Liver (tissue), 9 donors: Measurements from ENCODE around the gene HEPN1. TPM values are rescaled to one million over a fixed set of nuclear protein-coding genes. Genes with fewer than 3 reads are reported as not detected.

Source experiments
- DNase-seq: peaks from one replicate; pipeline ENCODE4 v3.0.0-alpha.2; 2017; ENCODE audit warnings: low spot score
- H3K27ac ChIP-seq, 2 donors: one replicate each; pipeline ENCODE4 v1.7.0; 2013; ENCODE audit warnings: inconsistent platforms in 2 of 2, low read length in 2 of 2, control low read depth in 1 of 2, low read depth in 1 of 2, mild to moderate bottlenecking in 1 of 2
- H3K27me3 ChIP-seq, 4 donors: one replicate each; pipeline versions ENCODE4 v1.6.1 to v1.7.0; 2013; ENCODE audit warnings: low read length in 3 of 4, inconsistent platforms in 1 of 4, mild to moderate bottlenecking in 1 of 4, moderate library complexity in 1 of 4; ENCODE audit not compliant: control insufficient read depth in 4 of 4, insufficient read depth in 4 of 4
- H3K36me3 ChIP-seq, 4 donors: one replicate each; pipeline versions ENCODE4 v1.6.1 to v1.7.0; 2013; ENCODE audit warnings: low read length in 3 of 4, mild to moderate bottlenecking in 3 of 4, low read depth in 1 of 4, moderate library complexity in 1 of 4; ENCODE audit not compliant: control insufficient read depth in 4 of 4, insufficient read depth in 3 of 4
- H3K4me1 ChIP-seq, 4 donors: one replicate each; pipeline versions ENCODE4 v1.6.1 to v1.7.0; 2013; ENCODE audit warnings: low read length in 3 of 4, mild to moderate bottlenecking in 3 of 4, moderate library complexity in 1 of 4; ENCODE audit not compliant: control insufficient read depth in 4 of 4, insufficient read depth in 4 of 4
- H3K4me3 ChIP-seq, 3 donors: one replicate each; pipeline versions ENCODE4 v1.6.1 to v1.7.0; 2013; ENCODE audit warnings: low read length in 3 of 3, control low read depth in 1 of 3, low read depth in 1 of 3, mild to moderate bottlenecking in 1 of 3
- H3K9ac ChIP-seq, 2 donors: one replicate each; pipeline ENCODE4 v1.7.0; 2013; ENCODE audit warnings: low read length in 2 of 2, mild to moderate bottlenecking in 2 of 2, moderate library complexity in 2 of 2, control low read depth in 1 of 2, low read depth in 1 of 2
- H3K9me3 ChIP-seq, 4 donors: one replicate each; pipeline versions ENCODE4 v1.6.1 to v1.7.0; 2013; ENCODE audit warnings: low read length in 3 of 4; ENCODE audit not compliant: control insufficient read depth in 4 of 4
- EGR1 ChIP-seq, 2 donors: IDR thresholded peaks; 2 replicates each; pipeline ENCODE4 v1.6.1; 2016 to 2018; ENCODE audit warnings: antibody characterized with exemption in 2 of 2, low read depth in 2 of 2
- FOXA2 ChIP-seq: IDR thresholded peaks from 2 replicates; pipeline ENCODE4 v1.6.1; 2016; ENCODE audit warnings: antibody characterized with exemption
- GABPA ChIP-seq, 2 donors: IDR thresholded peaks in 1 of 2; conservative IDR thresholded peaks in 1 of 2; 2 replicates each; pipeline ENCODE4 v1.6.1; 2016; ENCODE audit warnings: antibody characterized with exemption in 2 of 2, mild to moderate bottlenecking in 1 of 2, moderate library complexity in 1 of 2
- HNF4A ChIP-seq, 2 donors: conservative IDR thresholded peaks; 2 replicates each; pipeline ENCODE4 v1.6.1; 2016; ENCODE audit warnings: antibody characterized with exemption in 2 of 2, mild to moderate bottlenecking in 2 of 2
- HNF4G ChIP-seq: IDR thresholded peaks from 2 replicates; pipeline ENCODE4 v1.6.1; 2016; ENCODE audit warnings: antibody characterized with exemption
- JUND ChIP-seq, 2 donors: IDR thresholded peaks; 2 replicates each; pipeline ENCODE4 v1.6.1; 2016; ENCODE audit warnings: antibody characterized with exemption in 2 of 2
- NR2F2 ChIP-seq: IDR thresholded peaks from 2 replicates; pipeline ENCODE4 v1.6.1; 2016; ENCODE audit warnings: antibody characterized with exemption
- RAD21 ChIP-seq, 2 donors: IDR thresholded peaks; 2 replicates each; pipeline ENCODE4 v1.6.1; 2016; ENCODE audit warnings: antibody characterized with exemption in 2 of 2, mild to moderate bottlenecking in 2 of 2
- RXRA ChIP-seq, 2 donors: IDR thresholded peaks; 2 replicates each; pipeline ENCODE4 v1.6.1; 2017 to 2018; ENCODE audit warnings: antibody characterized with exemption in 2 of 2, mild to moderate bottlenecking in 1 of 2
- SP1 ChIP-seq: IDR thresholded peaks from 2 replicates; pipeline ENCODE4 v1.6.1; 2018; ENCODE audit warnings: antibody characterized with exemption, mild to moderate bottlenecking
- TAF1 ChIP-seq: conservative IDR thresholded peaks from 2 replicates; pipeline ENCODE4 v1.6.1; 2016; ENCODE audit warnings: antibody characterized with exemption, mild to moderate bottlenecking
- YY1 ChIP-seq: IDR thresholded peaks from 2 replicates; pipeline ENCODE4 v1.6.1; 2016; ENCODE audit warnings: antibody characterized with exemption, mild to moderate bottlenecking
- WGBS: extraction: QIAGEN DNeasy Blood & Tissue Kit; methylation state at CpG from one replicate; pipeline ENCODE4 v1.1.7; 2013; 5-methylcytosine and 5-hydroxymethylcytosine counted together
- polyA plus RNA-seq, 2 donors: library from polyadenylated mRNA; stranded (reverse) in 1 of 2; unstranded in 1 of 2; fragments of 200-250 nt in 1 of 2; fragments of >200 nt in 1 of 2; fragmentation: Nextera tagmentation in 1 of 2; extraction: Ambion mirVana in 1 of 2; gene quantifications; one replicate each; pipeline versions ENCODE4 v1.2.1 to v1.2.3, GENCODE V29; 2013 to 2015
- total RNA-seq, 2 donors: library from RNA; depleted of rRNA; stranded (reverse); fragments of >200 nt; gene quantifications; one replicate each; pipeline ENCODE4 v1.2.3, GENCODE V29; 2014
- TF ChIP-seq, protein P1 (sequence below): fragments of 150-350 bp; IDR thresholded peaks from 2 replicates; pipeline ENCODE4 v1.5.1; 2017; ENCODE audit warnings: improper control_type of control experiment, low read depth, low read length; ENCODE audit not compliant: missing input control
- TF ChIP-seq, protein P2 (sequence below): IDR thresholded peaks from 2 replicates; pipeline ENCODE4 v1.6.1; 2016; ENCODE audit warnings: antibody characterized with exemption
- TF ChIP-seq, protein P3 (sequence below): IDR thresholded peaks from 2 replicates; pipeline ENCODE4 v1.6.1; 2016; ENCODE audit warnings: antibody characterized with exemption
- TF ChIP-seq, protein P4 (sequence below): IDR thresholded peaks from 2 replicates; pipeline ENCODE4 v1.6.1; 2016; ENCODE audit warnings: antibody characterized with exemption
- TF ChIP-seq, protein P5 (sequence below): IDR thresholded peaks from 2 replicates; pipeline ENCODE4 v1.6.1; 2016; ENCODE audit warnings: antibody characterized with exemption, mild to moderate bottlenecking
- donor health status: healthy.
- donor health status: healthy.
- donor health status: healthy.
- donor health status: healthy.
- donor health status: healthy.

The HEPN1 gene
- total and polyA plus RNA-seq, 4 donors = 0.22 to 2.6 TPM; not detected in 2

DNA sequence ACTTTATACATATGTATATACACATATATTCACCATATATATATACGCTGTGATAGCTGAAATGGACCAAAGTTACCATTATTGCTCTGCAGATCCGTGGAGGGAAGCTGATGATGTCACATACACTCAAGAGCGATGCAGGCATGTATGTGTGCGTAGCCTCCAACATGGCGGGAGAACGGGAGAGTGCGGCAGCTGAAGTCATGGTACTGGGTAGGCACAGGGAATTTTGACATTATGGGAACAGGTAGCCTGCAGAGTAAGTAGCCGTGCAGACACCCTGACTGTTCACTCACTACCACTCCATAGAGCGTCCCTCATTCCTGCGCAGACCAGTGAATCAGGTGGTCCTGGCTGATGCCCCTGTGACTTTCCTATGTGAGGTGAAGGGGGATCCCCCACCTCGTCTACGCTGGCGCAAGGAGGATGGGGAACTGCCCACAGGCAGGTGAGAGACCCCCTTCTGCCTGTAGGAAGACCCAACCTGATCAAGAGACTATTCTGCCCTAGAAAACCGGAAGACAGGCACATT, 49.1 kb upstream of the HEPN1 start:
- Histone ChIP-seq H3K9ac (no peak overlapping the region), H3K9me3 (peaks cover 0 to 2% (median 0%) of the 10 kb centered on the region in 4 donors), H3K27me3 (peaks cover 5 to 32% (median 18%) of the 10 kb centered on the region in 4 donors), H3K27ac (no peak overlapping the region), H3K4me3 (no peak overlapping the region), H3K36me3 (no peaks in the 10 kb centered on the region), H3K4me1 (peaks cover 2 to 18% (median 12%) of the 10 kb centered on the region in 4 donors)
- 59% methylated on average over 14 of the region's 14 CpGs for WGBS
- TF ChIP-seq YY1 = no peak
- TF ChIP-seq RXRA (IDR thresholded peaks at IDR 0.05) = no peak
- TF ChIP-seq, protein P1, sequence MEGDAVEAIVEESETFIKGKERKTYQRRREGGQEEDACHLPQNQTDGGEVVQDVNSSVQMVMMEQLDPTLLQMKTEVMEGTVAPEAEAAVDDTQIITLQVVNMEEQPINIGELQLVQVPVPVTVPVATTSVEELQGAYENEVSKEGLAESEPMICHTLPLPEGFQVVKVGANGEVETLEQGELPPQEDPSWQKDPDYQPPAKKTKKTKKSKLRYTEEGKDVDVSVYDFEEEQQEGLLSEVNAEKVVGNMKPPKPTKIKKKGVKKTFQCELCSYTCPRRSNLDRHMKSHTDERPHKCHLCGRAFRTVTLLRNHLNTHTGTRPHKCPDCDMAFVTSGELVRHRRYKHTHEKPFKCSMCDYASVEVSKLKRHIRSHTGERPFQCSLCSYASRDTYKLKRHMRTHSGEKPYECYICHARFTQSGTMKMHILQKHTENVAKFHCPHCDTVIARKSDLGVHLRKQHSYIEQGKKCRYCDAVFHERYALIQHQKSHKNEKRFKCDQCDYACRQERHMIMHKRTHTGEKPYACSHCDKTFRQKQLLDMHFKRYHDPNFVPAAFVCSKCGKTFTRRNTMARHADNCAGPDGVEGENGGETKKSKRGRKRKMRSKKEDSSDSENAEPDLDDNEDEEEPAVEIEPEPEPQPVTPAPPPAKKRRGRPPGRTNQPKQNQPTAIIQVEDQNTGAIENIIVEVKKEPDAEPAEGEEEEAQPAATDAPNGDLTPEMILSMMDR = no peak
- no peak for TF ChIP-seq NR2F2
- no peak for TF ChIP-seq SP1
- TF ChIP-seq FOXA2 = no peak
- TF ChIP-seq JUND (IDR thresholded peaks at IDR 0.05) = no peak
- TF ChIP-seq, protein P2, sequence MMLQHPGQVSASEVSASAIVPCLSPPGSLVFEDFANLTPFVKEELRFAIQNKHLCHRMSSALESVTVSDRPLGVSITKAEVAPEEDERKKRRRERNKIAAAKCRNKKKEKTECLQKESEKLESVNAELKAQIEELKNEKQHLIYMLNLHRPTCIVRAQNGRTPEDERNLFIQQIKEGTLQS = no peak
- TF ChIP-seq RAD21 (IDR thresholded peaks at IDR 0.05) = no peak
- TF ChIP-seq EGR1 (IDR thresholded peaks at IDR 0.05; ENCODE audit: low read depth in 2 of 2) = no peak
- TF ChIP-seq, protein P3, sequence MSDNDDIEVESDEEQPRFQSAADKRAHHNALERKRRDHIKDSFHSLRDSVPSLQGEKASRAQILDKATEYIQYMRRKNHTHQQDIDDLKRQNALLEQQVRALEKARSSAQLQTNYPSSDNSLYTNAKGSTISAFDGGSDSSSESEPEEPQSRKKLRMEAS = no peak
- no peak for TF ChIP-seq GABPA (IDR thresholded peaks at IDR 0.05 in 1 of 2, conservative IDR thresholded peaks at IDR 0.05 in 1 of 2)
- no peak for DNase-seq

DNA sequence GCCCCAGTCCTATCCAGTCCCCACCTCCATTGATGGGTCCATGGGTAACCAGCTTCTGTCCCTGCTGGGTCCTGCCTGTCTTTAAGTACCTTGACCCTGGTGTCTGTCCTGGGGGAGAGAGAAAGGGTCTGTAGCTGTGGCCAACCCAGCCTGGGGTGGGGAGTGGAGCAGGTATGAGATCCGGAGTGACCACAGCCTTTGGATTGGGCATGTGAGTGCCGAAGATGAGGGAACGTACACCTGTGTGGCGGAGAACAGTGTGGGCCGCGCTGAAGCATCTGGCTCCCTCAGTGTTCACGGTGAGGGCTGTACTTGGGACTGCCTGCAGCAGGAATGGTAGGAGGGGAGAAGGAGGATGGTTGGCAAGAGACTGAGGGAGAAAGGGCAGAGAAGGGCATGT, 48.6 kb upstream of the HEPN1 start:
- WGBS = 55% methylated on average over 7 of the region's 7 CpGs
- no peak for TF ChIP-seq RXRA (IDR thresholded peaks at IDR 0.05)
- TF ChIP-seq, protein P2 = no peak
- TF ChIP-seq RAD21 (IDR thresholded peaks at IDR 0.05) = no peak
- no peak for TF ChIP-seq GABPA (IDR thresholded peaks at IDR 0.05 in 1 of 2, conservative IDR thresholded peaks at IDR 0.05 in 1 of 2)
- no peak for TF ChIP-seq NR2F2
- TF ChIP-seq, protein P4, sequence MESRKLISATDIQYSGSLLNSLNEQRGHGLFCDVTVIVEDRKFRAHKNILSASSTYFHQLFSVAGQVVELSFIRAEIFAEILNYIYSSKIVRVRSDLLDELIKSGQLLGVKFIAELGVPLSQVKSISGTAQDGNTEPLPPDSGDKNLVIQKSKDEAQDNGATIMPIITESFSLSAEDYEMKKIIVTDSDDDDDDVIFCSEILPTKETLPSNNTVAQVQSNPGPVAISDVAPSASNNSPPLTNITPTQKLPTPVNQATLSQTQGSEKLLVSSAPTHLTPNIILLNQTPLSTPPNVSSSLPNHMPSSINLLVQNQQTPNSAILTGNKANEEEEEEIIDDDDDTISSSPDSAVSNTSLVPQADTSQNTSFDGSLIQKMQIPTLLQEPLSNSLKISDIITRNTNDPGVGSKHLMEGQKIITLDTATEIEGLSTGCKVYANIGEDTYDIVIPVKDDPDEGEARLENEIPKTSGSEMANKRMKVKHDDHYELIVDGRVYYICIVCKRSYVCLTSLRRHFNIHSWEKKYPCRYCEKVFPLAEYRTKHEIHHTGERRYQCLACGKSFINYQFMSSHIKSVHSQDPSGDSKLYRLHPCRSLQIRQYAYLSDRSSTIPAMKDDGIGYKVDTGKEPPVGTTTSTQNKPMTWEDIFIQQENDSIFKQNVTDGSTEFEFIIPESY = no peak
- no peak for TF ChIP-seq HNF4G
- TF ChIP-seq, protein P5, sequence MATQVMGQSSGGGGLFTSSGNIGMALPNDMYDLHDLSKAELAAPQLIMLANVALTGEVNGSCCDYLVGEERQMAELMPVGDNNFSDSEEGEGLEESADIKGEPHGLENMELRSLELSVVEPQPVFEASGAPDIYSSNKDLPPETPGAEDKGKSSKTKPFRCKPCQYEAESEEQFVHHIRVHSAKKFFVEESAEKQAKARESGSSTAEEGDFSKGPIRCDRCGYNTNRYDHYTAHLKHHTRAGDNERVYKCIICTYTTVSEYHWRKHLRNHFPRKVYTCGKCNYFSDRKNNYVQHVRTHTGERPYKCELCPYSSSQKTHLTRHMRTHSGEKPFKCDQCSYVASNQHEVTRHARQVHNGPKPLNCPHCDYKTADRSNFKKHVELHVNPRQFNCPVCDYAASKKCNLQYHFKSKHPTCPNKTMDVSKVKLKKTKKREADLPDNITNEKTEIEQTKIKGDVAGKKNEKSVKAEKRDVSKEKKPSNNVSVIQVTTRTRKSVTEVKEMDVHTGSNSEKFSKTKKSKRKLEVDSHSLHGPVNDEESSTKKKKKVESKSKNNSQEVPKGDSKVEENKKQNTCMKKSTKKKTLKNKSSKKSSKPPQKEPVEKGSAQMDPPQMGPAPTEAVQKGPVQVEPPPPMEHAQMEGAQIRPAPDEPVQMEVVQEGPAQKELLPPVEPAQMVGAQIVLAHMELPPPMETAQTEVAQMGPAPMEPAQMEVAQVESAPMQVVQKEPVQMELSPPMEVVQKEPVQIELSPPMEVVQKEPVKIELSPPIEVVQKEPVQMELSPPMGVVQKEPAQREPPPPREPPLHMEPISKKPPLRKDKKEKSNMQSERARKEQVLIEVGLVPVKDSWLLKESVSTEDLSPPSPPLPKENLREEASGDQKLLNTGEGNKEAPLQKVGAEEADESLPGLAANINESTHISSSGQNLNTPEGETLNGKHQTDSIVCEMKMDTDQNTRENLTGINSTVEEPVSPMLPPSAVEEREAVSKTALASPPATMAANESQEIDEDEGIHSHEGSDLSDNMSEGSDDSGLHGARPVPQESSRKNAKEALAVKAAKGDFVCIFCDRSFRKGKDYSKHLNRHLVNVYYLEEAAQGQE = no peak
- no peak for TF ChIP-seq JUND (IDR thresholded peaks at IDR 0.05)
- no peak for TF ChIP-seq EGR1 (IDR thresholded peaks at IDR 0.05; ENCODE audit: low read depth in 2 of 2)
- TF ChIP-seq HNF4A (conservative IDR thresholded peaks at IDR 0.05) = no peak
- TF ChIP-seq SP1 = no peak
- no peak for TF ChIP-seq YY1
- no peak for TF ChIP-seq TAF1
- Histone ChIP-seq H3K36me3 (no peaks in the 10 kb centered on the region), H3K27ac (no peak overlapping the region), H3K9ac (no peak overlapping the region), H3K27me3 (peaks cover under 1 to 30% (median 17%) of the 10 kb centered on the region in 4 donors), H3K4me3 (no peak overlapping the region), H3K4me1 (peaks cover 2 to 14% (median 8%) of the 10 kb centered on the region in 4 donors), H3K9me3 (peaks cover 0 to 2% (median 0%) of the 10 kb centered on the region in 4 donors)
- no peak for DNase-seq
